Measurements from ENCODE around the gene LGI1. TPM values are rescaled to one million over a fixed set of nuclear protein-coding genes. Genes with fewer than 3 reads are reported as not detected.

Gene LGI1
- total RNA-seq, 1 donor from 2014 or later, result not detected

DNA sequence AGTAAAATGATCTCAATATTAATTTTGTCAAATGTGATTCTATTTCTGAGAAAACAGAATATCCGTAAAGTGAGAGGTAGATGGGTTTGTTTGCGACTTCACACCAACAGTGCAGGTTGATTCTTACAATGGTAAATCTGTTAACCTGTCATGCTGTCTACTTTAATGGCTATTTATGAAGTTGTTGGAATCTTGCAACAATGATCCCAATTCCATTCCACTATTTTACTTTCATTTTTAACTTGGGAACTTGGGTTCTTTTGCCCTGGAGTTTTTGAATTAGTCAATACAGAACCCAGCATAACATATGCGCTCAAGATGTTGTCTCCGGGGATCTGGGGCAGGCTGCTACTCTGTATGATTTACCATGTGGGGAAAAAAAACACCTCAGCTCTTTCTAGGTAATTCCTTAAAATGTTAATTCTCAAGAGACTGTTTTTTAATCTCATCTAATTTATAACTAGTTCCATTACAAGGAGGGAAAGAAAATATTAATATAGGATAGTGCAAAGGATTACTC lies 1.2 kb downstream of the LGI1 start:
- ATAC-seq, result no peak
- no peaks in the 10 kb centered on the region for H3K36me3 ChIP-seq
- no peaks in the 10 kb centered on the region for H3K4me1 ChIP-seq
- no peaks in the 10 kb centered on the region for H3K27me3 ChIP-seq (ENCODE audit: low read depth)
- TF ChIP-seq, protein P1, sequence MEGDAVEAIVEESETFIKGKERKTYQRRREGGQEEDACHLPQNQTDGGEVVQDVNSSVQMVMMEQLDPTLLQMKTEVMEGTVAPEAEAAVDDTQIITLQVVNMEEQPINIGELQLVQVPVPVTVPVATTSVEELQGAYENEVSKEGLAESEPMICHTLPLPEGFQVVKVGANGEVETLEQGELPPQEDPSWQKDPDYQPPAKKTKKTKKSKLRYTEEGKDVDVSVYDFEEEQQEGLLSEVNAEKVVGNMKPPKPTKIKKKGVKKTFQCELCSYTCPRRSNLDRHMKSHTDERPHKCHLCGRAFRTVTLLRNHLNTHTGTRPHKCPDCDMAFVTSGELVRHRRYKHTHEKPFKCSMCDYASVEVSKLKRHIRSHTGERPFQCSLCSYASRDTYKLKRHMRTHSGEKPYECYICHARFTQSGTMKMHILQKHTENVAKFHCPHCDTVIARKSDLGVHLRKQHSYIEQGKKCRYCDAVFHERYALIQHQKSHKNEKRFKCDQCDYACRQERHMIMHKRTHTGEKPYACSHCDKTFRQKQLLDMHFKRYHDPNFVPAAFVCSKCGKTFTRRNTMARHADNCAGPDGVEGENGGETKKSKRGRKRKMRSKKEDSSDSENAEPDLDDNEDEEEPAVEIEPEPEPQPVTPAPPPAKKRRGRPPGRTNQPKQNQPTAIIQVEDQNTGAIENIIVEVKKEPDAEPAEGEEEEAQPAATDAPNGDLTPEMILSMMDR (IDR thresholded peaks at IDR 0.05), result no peak
- no peak overlapping the region for H3K4me3 ChIP-seq
- H3K27ac ChIP-seq, result no peak overlapping the region
- H3K9me3 ChIP-seq, result no peaks in the 10 kb centered on the region
- DNase-seq, result no peak
- intact Hi-C loops (cut with DNase I), result no loop called here

DNA sequence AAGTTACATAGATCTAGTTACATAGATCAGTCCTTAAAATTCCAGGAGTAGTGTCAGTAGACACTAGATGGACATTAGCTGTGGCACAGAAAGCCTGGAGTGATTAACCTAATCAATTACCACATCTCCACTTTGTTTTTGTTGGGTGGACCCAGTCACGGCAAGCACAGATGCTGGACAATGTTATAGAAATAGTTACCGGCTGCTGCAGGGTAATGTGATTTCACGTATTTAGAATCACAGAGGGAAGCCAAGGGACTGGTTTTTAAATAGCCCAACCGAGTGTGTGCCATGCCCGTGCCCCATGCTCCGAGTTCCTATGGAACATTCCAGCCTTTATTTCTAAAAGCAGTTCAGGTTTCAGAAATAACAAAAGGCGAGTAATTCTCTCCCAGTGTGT lies 2.8 kb downstream of the LGI1 start:
- ATAC-seq (no peak), DNase-seq (no peak)
- TF ChIP-seq, protein P1 (IDR thresholded peaks at IDR 0.05), result no peak
- H3K36me3 ChIP-seq, result no peaks in the 10 kb centered on the region
- no peaks in the 10 kb centered on the region for H3K27me3 ChIP-seq (ENCODE audit: low read depth)
- no peak overlapping the region for H3K27ac ChIP-seq
- H3K4me3 ChIP-seq, result no peak overlapping the region
- intact Hi-C loops (cut with DNase I), result no loop called here
- H3K4me1 ChIP-seq, result no peaks in the 10 kb centered on the region
- H3K9me3 ChIP-seq, result no peaks in the 10 kb centered on the region

DNA sequence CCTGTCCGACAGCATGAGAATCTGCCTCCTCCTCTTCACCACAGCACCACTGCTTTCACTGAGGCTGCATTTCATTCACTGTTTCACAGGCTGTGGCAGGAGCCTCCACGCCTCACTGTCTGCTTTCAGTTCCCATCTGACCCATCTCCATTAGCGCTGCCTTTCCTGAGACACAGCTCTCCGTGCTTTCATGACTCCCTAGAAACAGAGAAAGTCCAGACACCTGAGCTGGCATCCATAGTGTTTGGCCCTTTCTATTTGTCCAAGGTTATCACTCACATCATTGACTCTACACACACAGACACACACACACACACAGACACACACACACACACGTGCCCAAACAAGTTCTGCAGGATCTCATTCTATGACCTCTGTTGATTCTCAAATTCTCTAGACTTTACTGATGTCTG lies 5.2 kb downstream of the LGI1 start:
- no peak for DNase-seq
- TF ChIP-seq, protein P1 (IDR thresholded peaks at IDR 0.05), result no peak
- Histone ChIP-seq H3K4me1 (no peaks in the 10 kb centered on the region), H3K4me3 (no peak overlapping the region), H3K9me3 (no peaks in the 10 kb centered on the region), H3K36me3 (no peaks in the 10 kb centered on the region), H3K27ac (no peak overlapping the region), H3K27me3 (ENCODE audit: low read depth) (no peaks in the 10 kb centered on the region)
- no peak for ATAC-seq
- intact Hi-C loops (cut with DNase I), result no loop called here

DNA sequence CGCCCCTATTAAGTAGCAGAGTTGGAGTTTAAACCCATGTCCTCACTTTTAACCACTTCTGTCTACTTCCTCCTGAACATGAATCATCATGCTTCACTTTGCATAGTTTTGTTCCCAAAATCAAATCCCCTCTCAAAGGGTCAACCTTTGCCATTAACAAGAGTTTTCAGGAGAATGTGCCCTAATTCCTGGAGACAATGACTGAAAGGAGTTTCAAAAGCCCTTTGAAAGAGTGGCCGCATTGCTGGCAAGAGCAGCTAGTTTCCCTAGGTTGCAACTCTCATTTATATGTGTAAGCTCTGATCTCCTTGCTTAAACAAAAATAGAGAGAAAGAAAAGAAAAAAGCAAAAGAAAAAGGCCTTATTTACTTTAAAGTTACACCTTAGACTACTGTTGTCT lies 9.2 kb downstream of the LGI1 start:
- Histone ChIP-seq H3K36me3 (no peaks in the 10 kb centered on the region), H3K27me3 (ENCODE audit: low read depth) (no peaks in the 10 kb centered on the region), H3K4me3 (no peak overlapping the region), H3K4me1 (no peaks in the 10 kb centered on the region), H3K9me3 (no peaks in the 10 kb centered on the region), H3K27ac (no peak overlapping the region)
- intact Hi-C loops (cut with DNase I), result no loop called here
- ATAC-seq, result no peak
- TF ChIP-seq, protein P1 (IDR thresholded peaks at IDR 0.05), result no peak
- DNase-seq, result no peak

DNA sequence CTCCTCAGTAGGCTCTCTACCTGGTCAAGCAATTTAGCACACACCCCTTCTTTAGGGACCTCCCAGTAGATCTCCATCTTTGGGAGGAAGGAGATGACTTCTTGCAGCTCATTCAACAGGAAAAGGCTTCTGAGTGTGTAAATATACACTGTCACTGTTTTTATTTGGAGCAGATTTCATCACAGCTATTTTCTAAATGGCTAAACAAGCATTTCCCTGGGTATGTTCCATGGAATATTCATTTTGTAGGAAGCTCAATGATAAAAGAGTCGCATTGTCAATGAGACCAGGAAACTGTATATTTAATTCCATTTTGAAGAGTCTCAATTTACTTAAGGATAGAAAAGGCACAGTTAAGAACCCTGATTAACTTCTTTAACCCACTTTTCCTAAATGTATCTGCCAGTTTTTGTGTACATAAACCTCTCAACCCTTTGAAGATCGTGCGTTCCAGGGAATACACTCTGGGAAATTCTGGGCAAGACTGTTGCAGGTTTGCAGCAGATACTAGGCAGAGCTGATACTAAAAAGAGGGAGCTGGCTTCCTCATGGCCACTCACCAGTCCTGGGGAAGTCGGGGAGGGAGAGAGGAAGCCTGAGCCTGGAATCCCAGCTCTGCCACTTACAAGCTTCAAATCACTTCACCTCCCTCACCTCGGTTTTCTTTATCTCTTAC lies 10.1 kb downstream of the LGI1 start:
- DNase-seq, result no peak
- Histone ChIP-seq H3K4me1 (no peaks in the 10 kb centered on the region), H3K4me3 (no peak overlapping the region), H3K27me3 (ENCODE audit: low read depth) (no peaks in the 10 kb centered on the region), H3K36me3 (no peaks in the 10 kb centered on the region), H3K27ac (no peak overlapping the region), H3K9me3 (no peaks in the 10 kb centered on the region)
- TF ChIP-seq, protein P1 (IDR thresholded peaks at IDR 0.05), result no peak
- ATAC-seq, result no peak
- intact Hi-C loops (cut with DNase I), result no loop called here
